Measurements from ENCODE around the gene CATSPERE. TPM values are rescaled to one million over a fixed set of nuclear protein-coding genes. Genes with fewer than 3 reads are reported as not detected.

CATSPERE gene
- total RNA-seq, 1 donor from 2014 or later = 0.08 TPM

- intact Hi-C loops (cut with micrococcal nuclease) = no loop called here
- Mint-ChIP-seq H3K27me3 (ENCODE audit: insufficient read depth) (no peaks in the 10 kb centered on the region), H3K27ac (no peak overlapping the region), H3K36me3 (ENCODE audit: low read depth) (no peaks in the 10 kb centered on the region), H3K9me3 (no peaks in the 10 kb centered on the region), H3K4me3 (no peak overlapping the region), H3K4me1 (ENCODE audit: low read depth) (peaks cover 5% of the 10 kb centered on the region)
- DNase-seq (ENCODE audit: low spot score) = no peak
These were observed 122.4 kb downstream of the CATSPERE start for GRCh38 chr1:244583358-244583982.

- peaks cover 5% of the 10 kb centered on the region for H3K4me1 Mint-ChIP-seq (ENCODE audit: low read depth)
- peaks cover under 1% of the 10 kb centered on the region for H3K9me3 Mint-ChIP-seq
- H3K27me3 Mint-ChIP-seq (ENCODE audit: insufficient read depth) = peaks cover 4% of the 10 kb centered on the region
- DNase-seq (ENCODE audit: low spot score) = no peak
- H3K36me3 Mint-ChIP-seq (ENCODE audit: low read depth) = no peaks in the 10 kb centered on the region
- intact Hi-C loops (cut with micrococcal nuclease) = no loop called here
- H3K4me3 Mint-ChIP-seq = no peak overlapping the region
- no peak overlapping the region for H3K27ac Mint-ChIP-seq
These were observed 124.8 kb downstream of the CATSPERE start for GRCh38 chr1:244585867-244586266.

GRCh38 chr1:244590670-244591069 lies 129.6 kb downstream of the CATSPERE start:
- H3K4me3 Mint-ChIP-seq = no peak overlapping the region
- H3K36me3 Mint-ChIP-seq (ENCODE audit: low read depth) = no peaks in the 10 kb centered on the region
- no peak for DNase-seq (ENCODE audit: low spot score)
- peaks cover 7% of the 10 kb centered on the region for H3K27me3 Mint-ChIP-seq (ENCODE audit: insufficient read depth)
- intact Hi-C loops (cut with micrococcal nuclease) = loop anchor here (10.0 kb wide), 1 partner anchor 1744 kb away; no protein-coding TSS in a partner anchor
- H3K27ac Mint-ChIP-seq = no peak overlapping the region
- H3K9me3 Mint-ChIP-seq = peaks cover 6% of the 10 kb centered on the region
- peaks cover 9% of the 10 kb centered on the region for H3K4me1 Mint-ChIP-seq (ENCODE audit: low read depth)

- H3K4me1 Mint-ChIP-seq (ENCODE audit: low read depth) = peaks cover 25% of the 10 kb centered on the region
- intact Hi-C loops (cut with micrococcal nuclease) = loop anchor here (2.0 to 10.0 kb wide), 2 partner anchors 280 to 1736 kb away; no protein-coding TSS in a partner anchor
- H3K36me3 Mint-ChIP-seq (ENCODE audit: low read depth) = no peaks in the 10 kb centered on the region
- H3K9me3 Mint-ChIP-seq = no peaks in the 10 kb centered on the region
- peaks cover 4% of the 10 kb centered on the region for H3K27me3 Mint-ChIP-seq (ENCODE audit: insufficient read depth)
- no peak overlapping the region for H3K4me3 Mint-ChIP-seq
- no peak for DNase-seq (ENCODE audit: low spot score)
- H3K27ac Mint-ChIP-seq = peak overlapping the region; percentile 46
These were observed 137.5 kb downstream of the CATSPERE start for GRCh38 chr1:244598611-244599010.

GRCh38 chr1:244599937-244600350 lies 138.9 kb downstream of the CATSPERE start:
- DNase-seq (ENCODE audit: low spot score) = peak; percentile 54
- peak overlapping the region; percentile 94 for H3K27ac Mint-ChIP-seq
- peaks cover 9% of the 10 kb centered on the region for H3K27me3 Mint-ChIP-seq (ENCODE audit: insufficient read depth)
- H3K36me3 Mint-ChIP-seq (ENCODE audit: low read depth) = no peaks in the 10 kb centered on the region
- H3K4me1 Mint-ChIP-seq (ENCODE audit: low read depth) = peaks cover 22% of the 10 kb centered on the region
- intact Hi-C loops (cut with micrococcal nuclease) = loop anchor here (1.0 to 10.0 kb wide), 10 partner anchors 52 to 1967 kb away; partner anchors contain the start of genes CNST and TFB2M
- no peaks in the 10 kb centered on the region for H3K9me3 Mint-ChIP-seq
- H3K4me3 Mint-ChIP-seq = peak overlapping the region; percentile 79

- H3K27me3 Mint-ChIP-seq (ENCODE audit: insufficient read depth) = peaks cover 9% of the 10 kb centered on the region
- H3K9me3 Mint-ChIP-seq = no peaks in the 10 kb centered on the region
- no peak for DNase-seq (ENCODE audit: low spot score)
- intact Hi-C loops (cut with micrococcal nuclease) = loop anchor here (2.0 to 10.0 kb wide), 5 partner anchors 149 to 1966 kb away; partner anchors contain the start of genes CNST and TFB2M
- H3K27ac Mint-ChIP-seq = no peak overlapping the region
- no peaks in the 10 kb centered on the region for H3K36me3 Mint-ChIP-seq (ENCODE audit: low read depth)
- no peak overlapping the region for H3K4me3 Mint-ChIP-seq
- peaks cover 16% of the 10 kb centered on the region for H3K4me1 Mint-ChIP-seq (ENCODE audit: low read depth)
These were observed 140.3 kb downstream of the CATSPERE start for GRCh38 chr1:244601336-244601735.

GRCh38 chr1:244603498-244603897 lies 142.4 kb downstream of the CATSPERE start:
- peaks cover 9% of the 10 kb centered on the region for H3K27me3 Mint-ChIP-seq (ENCODE audit: insufficient read depth)
- H3K4me1 Mint-ChIP-seq (ENCODE audit: low read depth) = peaks cover 16% of the 10 kb centered on the region
- no peak overlapping the region for H3K27ac Mint-ChIP-seq
- no peaks in the 10 kb centered on the region for H3K36me3 Mint-ChIP-seq (ENCODE audit: low read depth)
- no peak overlapping the region for H3K4me3 Mint-ChIP-seq
- intact Hi-C loops (cut with micrococcal nuclease) = loop anchor here (1.0 to 10.0 kb wide), 7 partner anchors 50 to 1964 kb away; partner anchors contain the start of genes CNST, DESI2 and TFB2M
- H3K9me3 Mint-ChIP-seq = no peaks in the 10 kb centered on the region
- DNase-seq (ENCODE audit: low spot score) = no peak

GRCh38 chr1:244605835-244606370 lies 144.8 kb downstream of the CATSPERE start:
- Mint-ChIP-seq H3K36me3 (ENCODE audit: low read depth) (no peaks in the 10 kb centered on the region), H3K4me3 (no peak overlapping the region), H3K9me3 (no peaks in the 10 kb centered on the region), H3K4me1 (ENCODE audit: low read depth) (no peaks in the 10 kb centered on the region), H3K27me3 (ENCODE audit: insufficient read depth) (peaks cover 6% of the 10 kb centered on the region), H3K27ac (no peak overlapping the region)
- no peak for DNase-seq (ENCODE audit: low spot score)
- intact Hi-C loops (cut with micrococcal nuclease) = loop anchor here (10.0 kb wide), 1 partner anchor 561 kb away; no protein-coding TSS in a partner anchor

GRCh38 chr1:244614113-244614836 lies 153.2 kb downstream of the CATSPERE start:
- H3K27me3 Mint-ChIP-seq (ENCODE audit: insufficient read depth) = no peaks in the 10 kb centered on the region
- H3K27ac Mint-ChIP-seq = no peak overlapping the region
- no peak for DNase-seq (ENCODE audit: low spot score)
- H3K36me3 Mint-ChIP-seq (ENCODE audit: low read depth) = no peaks in the 10 kb centered on the region
- no peaks in the 10 kb centered on the region for H3K4me1 Mint-ChIP-seq (ENCODE audit: low read depth)
- no peaks in the 10 kb centered on the region for H3K9me3 Mint-ChIP-seq
- intact Hi-C loops (cut with micrococcal nuclease) = no loop called here
- no peak overlapping the region for H3K4me3 Mint-ChIP-seq

- Mint-ChIP-seq H3K4me3 (no peak overlapping the region), H3K27ac (no peak overlapping the region), H3K27me3 (ENCODE audit: insufficient read depth) (no peaks in the 10 kb centered on the region), H3K9me3 (no peaks in the 10 kb centered on the region), H3K36me3 (ENCODE audit: low read depth) (no peaks in the 10 kb centered on the region), H3K4me1 (ENCODE audit: low read depth) (no peaks in the 10 kb centered on the region)
- intact Hi-C loops (cut with micrococcal nuclease) = no loop called here
- DNase-seq (ENCODE audit: low spot score) = no peak
These were observed 153.8 kb downstream of the CATSPERE start for GRCh38 chr1:244614879-244615278.

GRCh38 chr1:244615301-244615700 lies 154.2 kb downstream of the CATSPERE start:
- Mint-ChIP-seq H3K4me3 (no peak overlapping the region), H3K4me1 (ENCODE audit: low read depth) (no peaks in the 10 kb centered on the region), H3K9me3 (no peaks in the 10 kb centered on the region), H3K36me3 (ENCODE audit: low read depth) (no peaks in the 10 kb centered on the region), H3K27me3 (ENCODE audit: insufficient read depth) (no peaks in the 10 kb centered on the region), H3K27ac (no peak overlapping the region)
- intact Hi-C loops (cut with micrococcal nuclease) = no loop called here
- DNase-seq (ENCODE audit: low spot score) = no peak

- intact Hi-C loops (cut with micrococcal nuclease) = no loop called here
- H3K9me3 Mint-ChIP-seq = no peaks in the 10 kb centered on the region
These were observed 165.6 kb downstream of the CATSPERE start for GRCh38 chr1:244626709-244627108.

GRCh38 chr1:244628789-244629188 lies 167.7 kb downstream of the CATSPERE start:
- Mint-ChIP-seq H3K36me3 (ENCODE audit: low read depth) (no peaks in the 10 kb centered on the region), H3K9me3 (no peaks in the 10 kb centered on the region), H3K27ac (no peak overlapping the region), H3K4me3 (no peak overlapping the region), H3K27me3 (ENCODE audit: insufficient read depth) (peaks cover 7% of the 10 kb centered on the region), H3K4me1 (ENCODE audit: low read depth) (no peaks in the 10 kb centered on the region)
- intact Hi-C loops (cut with micrococcal nuclease) = no loop called here
- no peak for DNase-seq (ENCODE audit: low spot score)

More at GRCh38 chr1:244626709-244627108, 165.6 kb downstream of the CATSPERE start:
- Mint-ChIP-seq H3K4me1 (ENCODE audit: low read depth) (no peaks in the 10 kb centered on the region), H3K27me3 (ENCODE audit: insufficient read depth) (peaks cover 5% of the 10 kb centered on the region), H3K4me3 (no peak overlapping the region), H3K27ac (no peak overlapping the region), H3K36me3 (ENCODE audit: low read depth) (no peaks in the 10 kb centered on the region)
- DNase-seq (ENCODE audit: low spot score) = no peak

Measured in activated T-helper 1 cell treated with anti-CD3 and anti-CD28 coated beads, Interleukin-12 subunit alpha, Interleukin-12 subunit beta, Interleukin-2, Interleukin-4 antibody, amounts not matched to agents 30 ng/mL and 10 ng/mL and 1 ng/mL, durations not matched to agents 14 hours and 24 hours and 36 hours (primary cell).